HFFc6 (cell line): Measurements from ENCODE around the gene ZNF407. TPM values are rescaled to one million over a fixed set of nuclear protein-coding genes. Genes with fewer than 3 reads are reported as not detected.

Source experiments
- DNase-seq: peaks from one replicate; pipeline ENCODE4 v3.0.0-alpha.2; 2018
- H3K27ac Mint-ChIP-seq: 2 replicates; pipeline ENCODE4 v1.8.0; 2020; ENCODE audit warnings: mild to moderate bottlenecking, mixed read lengths
- H3K27me3 Mint-ChIP-seq: 2 replicates; pipeline ENCODE4 v1.8.0; 2021; ENCODE audit warnings: mild to moderate bottlenecking, moderate library complexity, mixed read lengths; ENCODE audit not compliant: insufficient read depth
- H3K36me3 Mint-ChIP-seq: 2 replicates; pipeline ENCODE4 v1.8.0; 2021; ENCODE audit warnings: low read depth, mixed read lengths
- H3K4me1 Mint-ChIP-seq: 2 replicates; pipeline ENCODE4 v1.8.0; 2020; ENCODE audit warnings: low read depth, mixed read lengths
- H3K4me3 Mint-ChIP-seq: 2 replicates; pipeline ENCODE4 v1.8.0; 2020; ENCODE audit warnings: mild to moderate bottlenecking, moderate library complexity, mixed read lengths
- H3K9me3 Mint-ChIP-seq: 2 replicates; pipeline ENCODE4 v1.8.0; 2020; ENCODE audit warnings: mild to moderate bottlenecking, mixed read lengths
- CTCF ChIP-seq: fragments of 200-600 bp; sonication (generic); IDR thresholded peaks from 2 replicates; pipeline ENCODE4 v1.5.0; 2021; ENCODE audit warnings: antibody characterized with exemption, mild to moderate bottlenecking
- total RNA-seq, 6 experiments: library from RNA; stranded (reverse); fragmentation: NEBNext Ultra II Directional; extraction: Animal tissue kit (Norgen Biotek cat#: 25700); gene quantifications; 2 replicates in 1 of 6; 3 replicates in 5 of 6; pipeline ENCODE4 v1.2.3, GENCODE V29; 2021

Gene ZNF407
- total RNA-seq, 6 experiments from 2014 or later, result 7.9 to 9.7 (median 9.1) TPM

- 0 out of 2 replicates have a peak, but pooled peaks cover 4% of the 10 kb centered on the region for H3K36me3 Mint-ChIP-seq
- H3K4me3 Mint-ChIP-seq, result no peak overlapping the region
- H3K27me3 Mint-ChIP-seq, result no peaks in the 10 kb centered on the region
- no peaks in the 10 kb centered on the region for H3K9me3 Mint-ChIP-seq
- H3K27ac Mint-ChIP-seq, result no peak overlapping the region; the same call in 1 of the 2 replicates
- no peak for DNase-seq
- H3K4me1 Mint-ChIP-seq, result no peaks in the 10 kb centered on the region
- TF ChIP-seq CTCF, result no peak
These were observed 320.7 kb downstream of the ZNF407 start for GRCh38 chr18:74918276-74918790.

- H3K27me3 Mint-ChIP-seq, result no peaks in the 10 kb centered on the region
- H3K9me3 Mint-ChIP-seq, result no peaks in the 10 kb centered on the region
- H3K4me1 Mint-ChIP-seq, result peaks cover 8% of the 10 kb centered on the region
- H3K36me3 Mint-ChIP-seq, result 0 out of 2 replicates have a peak, but pooled peaks cover 4% of the 10 kb centered on the region
- TF ChIP-seq CTCF, result no peak
- no peak for DNase-seq
- no peak overlapping the region for H3K27ac Mint-ChIP-seq
- H3K4me3 Mint-ChIP-seq, result no peak overlapping the region
These were observed 323.6 kb downstream of the ZNF407 start for GRCh38 chr18:74921057-74921820.

GRCh38 chr18:74926051-74926450 lies 328.4 kb downstream of the ZNF407 start:
- Mint-ChIP-seq H3K36me3 (no peaks in the 10 kb centered on the region), H3K4me1 (peaks cover 15% of the 10 kb centered on the region), H3K9me3 (no peaks in the 10 kb centered on the region), H3K27ac (no peak overlapping the region), H3K27me3 (no peaks in the 10 kb centered on the region), H3K4me3 (no peak overlapping the region)
- TF ChIP-seq CTCF, result no peak
- DNase-seq, result no peak

GRCh38 chr18:74928194-74928968 lies 330.7 kb downstream of the ZNF407 start:
- H3K4me1 Mint-ChIP-seq, result peaks cover 15% of the 10 kb centered on the region
- H3K4me3 Mint-ChIP-seq, result no peak overlapping the region
- no peaks in the 10 kb centered on the region for H3K9me3 Mint-ChIP-seq
- H3K27me3 Mint-ChIP-seq, result no peaks in the 10 kb centered on the region
- H3K36me3 Mint-ChIP-seq, result peaks cover 8% of the 10 kb centered on the region; the same call in 1 of the 2 replicates
- TF ChIP-seq CTCF, result no peak
- no peak overlapping the region for H3K27ac Mint-ChIP-seq
- DNase-seq, result no peak

- Mint-ChIP-seq H3K4me1 (peaks cover 15% of the 10 kb centered on the region), H3K4me3 (no peak overlapping the region), H3K27ac (no peak overlapping the region), H3K36me3 (peaks cover 8% of the 10 kb centered on the region; the same call in 1 of the 2 replicates), H3K9me3 (no peaks in the 10 kb centered on the region), H3K27me3 (no peaks in the 10 kb centered on the region)
- TF ChIP-seq CTCF, result no peak
- DNase-seq, result no peak
These were observed 331.4 kb downstream of the ZNF407 start for GRCh38 chr18:74929110-74929509.
